NCI-H2227 (cell line): ENCODE results near the gene NR1D1.

Experiments used
- DNase-seq: peaks from one replicate; lab custom pipeline; 2025; ENCODE audit not compliant: unreplicated experiment; lab: John Stamatoyannopoulos, UW

The NR1D1 gene

GRCh38 chr17:40063901-40064531, 36.4 kb downstream of the NR1D1 start:
- DNase-seq = peak; percentile 18

- peak; percentile 41 for DNase-seq
Measured at GRCh38 chr17:40063187-40063771, 37.1 kb downstream of the NR1D1 start.

GRCh38 chr17:40062329-40063186, 37.8 kb downstream of the NR1D1 start, which contains the start of gene THRA:
Gene THRA (plus strand): TSS chr17:40062965. CDS start chr17:40074489, 11,524 bp downstream.
- DNase-seq = peak; percentile 72

GRCh38 chr17:40061609-40062038, 38.8 kb downstream of the NR1D1 start:
- DNase-seq = no peak

GRCh38 chr17:40060887-40061608, 39.3 kb downstream of the NR1D1 start:
- DNase-seq = no peak

- DNase-seq = no peak
Measured at GRCh38 chr17:40059729-40060475, 40.5 kb downstream of the NR1D1 start.

GRCh38 chr17:40058865-40059264, 41.5 kb downstream of the NR1D1 start:
- no peak for DNase-seq

GRCh38 chr17:40058186-40058784, 42.1 kb downstream of the NR1D1 start:
- no peak for DNase-seq

- no peak for DNase-seq
Measured at GRCh38 chr17:40056379-40057015, 43.9 kb downstream of the NR1D1 start.
